Measurements from ENCODE around the gene GAB3.

GAB3 gene

DNA sequence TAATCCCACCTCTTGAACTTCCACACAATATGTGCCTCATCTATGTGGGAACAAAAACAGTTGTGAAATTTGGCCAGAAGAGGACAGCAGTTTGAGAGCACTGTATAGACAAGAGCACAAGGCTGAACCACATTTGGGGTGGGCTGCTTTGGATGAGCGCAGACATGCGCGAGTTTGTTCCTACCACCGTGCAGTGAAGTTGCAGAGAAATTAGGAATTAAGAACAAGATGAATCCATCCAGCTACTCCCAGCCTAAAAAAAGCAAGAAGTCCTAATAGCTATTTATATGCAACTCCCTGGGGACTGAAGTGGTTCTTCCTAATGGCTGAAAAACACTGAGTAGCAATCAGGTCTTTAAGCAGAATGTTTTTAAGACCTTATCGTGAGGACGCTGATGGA is 1.0 kb downstream of the GAB3 start:
- DNase-seq = no peak

DNA sequence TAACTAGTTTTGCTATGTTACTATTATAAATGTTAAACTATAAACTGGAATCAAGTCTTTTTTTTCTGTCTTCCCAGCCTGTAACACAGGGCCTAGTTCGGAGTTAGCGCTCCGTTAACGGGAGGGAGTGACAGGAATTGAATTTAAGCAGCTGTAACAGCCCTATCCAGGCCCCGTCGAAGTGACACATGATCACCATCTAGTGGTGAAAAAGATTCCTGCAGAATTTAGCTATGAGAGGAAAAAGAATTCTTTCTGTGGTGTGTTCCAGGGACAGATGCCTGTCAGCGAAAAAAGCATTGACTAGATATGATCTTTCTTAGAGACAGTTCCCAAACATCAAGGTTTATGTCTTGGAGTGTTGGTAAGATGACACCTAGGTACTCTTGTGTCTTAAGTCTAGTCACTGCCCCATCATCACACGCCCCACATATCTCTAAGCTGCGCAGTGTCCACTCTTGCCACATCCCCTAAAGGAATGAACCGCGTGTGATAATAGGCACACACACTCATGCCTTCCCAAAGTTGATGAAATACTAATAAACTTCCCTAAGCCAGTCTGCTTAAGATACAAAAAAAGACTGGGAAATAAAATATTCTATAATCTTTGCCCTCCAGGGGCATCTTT is 2.1 kb downstream of the GAB3 start:
- DNase-seq = peak; percentile 6

DNA sequence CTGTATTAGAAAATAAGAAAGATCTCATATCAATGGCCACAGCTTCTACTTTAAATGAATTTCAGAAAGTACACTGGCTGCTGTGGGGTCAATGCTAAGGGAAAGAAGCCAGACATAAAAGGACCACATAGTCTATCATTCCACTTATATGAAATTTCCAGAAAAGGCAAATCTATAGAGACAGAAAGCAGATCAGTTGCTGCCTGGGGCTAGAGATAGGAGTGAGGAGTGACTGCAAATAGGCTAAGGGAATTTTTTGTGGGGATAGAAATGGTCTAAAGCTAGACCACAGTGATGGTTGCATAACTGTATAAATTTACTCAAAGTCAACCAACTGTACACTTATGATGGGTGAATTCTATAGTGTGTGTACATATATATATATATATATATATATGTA is 8.3 kb downstream of the GAB3 start:
- DNase-seq = no peak

DNA sequence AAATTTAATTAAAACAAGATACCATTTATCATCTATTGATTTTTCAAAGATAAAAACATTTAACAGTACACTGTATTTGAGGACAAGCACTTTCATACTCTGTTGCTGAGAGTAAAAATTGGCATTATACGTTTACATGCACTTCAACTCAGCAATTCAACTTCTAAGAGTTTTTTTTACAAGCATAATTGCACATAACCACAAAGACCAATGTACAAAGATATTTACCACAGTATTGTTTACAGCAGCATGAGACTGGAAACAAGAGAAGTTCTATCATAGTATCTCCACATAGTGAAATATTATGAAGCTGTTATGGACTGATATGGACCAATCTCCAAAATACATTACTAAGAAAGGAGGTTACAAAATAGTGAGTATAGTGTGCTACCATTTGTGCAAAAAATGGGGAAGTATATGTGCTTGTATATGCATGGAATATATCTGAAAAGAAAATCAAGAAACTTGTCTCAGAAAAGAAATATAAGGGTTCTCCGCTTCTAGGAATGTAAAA is 10.9 kb downstream of the GAB3 start:
- DNase-seq = no peak

DNA sequence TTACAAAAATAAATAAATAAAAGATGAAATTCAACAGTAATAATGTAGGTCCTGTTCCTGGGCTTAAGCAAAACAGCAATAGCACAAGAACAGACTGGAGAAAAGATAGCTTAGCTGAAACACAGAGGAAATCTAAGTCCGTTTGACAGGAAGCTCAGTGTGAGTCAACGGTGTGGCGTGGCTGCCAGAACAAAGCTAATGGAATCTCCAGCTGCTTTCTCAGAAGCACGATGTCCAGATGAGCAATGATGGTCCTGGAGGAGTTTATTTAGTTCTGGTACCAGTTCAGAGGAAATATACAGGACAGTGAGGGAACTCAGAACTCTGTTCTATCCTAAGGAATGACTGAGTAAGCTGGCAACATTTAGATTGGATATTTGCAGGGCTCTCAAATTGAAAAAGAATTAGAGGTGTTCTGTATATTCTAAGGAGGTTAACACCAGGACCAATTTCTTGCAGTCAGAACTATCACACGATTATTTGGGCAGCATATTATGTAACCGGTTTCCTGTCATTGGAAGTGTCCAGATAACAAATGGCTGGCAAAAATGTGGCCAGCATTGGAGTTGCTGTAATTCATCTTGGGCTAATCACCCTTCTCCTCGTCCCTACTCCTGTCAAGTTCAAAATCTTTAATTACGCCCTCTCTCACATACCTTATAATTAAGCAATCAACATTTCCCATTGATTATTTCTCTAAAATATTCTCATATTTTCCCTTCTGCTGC is 12.7 kb downstream of the GAB3 start:
- DNase-seq = no peak

DNA sequence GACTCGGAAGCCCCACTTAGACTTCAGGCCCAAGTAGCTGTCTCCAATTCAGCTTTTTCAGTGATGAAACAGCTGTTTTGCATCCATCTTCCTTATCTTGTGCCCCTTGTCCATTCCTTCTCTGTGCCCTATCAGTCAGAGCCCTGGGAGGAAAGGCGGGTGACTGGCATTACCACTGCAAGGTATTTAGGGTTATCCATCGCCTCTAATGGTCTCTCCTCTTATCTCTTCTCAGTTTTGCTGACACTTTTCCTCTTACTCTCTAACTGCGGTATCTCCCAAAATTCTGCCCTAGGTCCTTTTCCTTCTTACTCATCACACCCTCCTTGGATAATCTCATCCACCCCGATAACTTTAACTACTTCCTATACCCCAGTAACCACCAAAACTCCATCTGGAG is 13.7 kb downstream of the GAB3 start:
- no peak for DNase-seq

DNA sequence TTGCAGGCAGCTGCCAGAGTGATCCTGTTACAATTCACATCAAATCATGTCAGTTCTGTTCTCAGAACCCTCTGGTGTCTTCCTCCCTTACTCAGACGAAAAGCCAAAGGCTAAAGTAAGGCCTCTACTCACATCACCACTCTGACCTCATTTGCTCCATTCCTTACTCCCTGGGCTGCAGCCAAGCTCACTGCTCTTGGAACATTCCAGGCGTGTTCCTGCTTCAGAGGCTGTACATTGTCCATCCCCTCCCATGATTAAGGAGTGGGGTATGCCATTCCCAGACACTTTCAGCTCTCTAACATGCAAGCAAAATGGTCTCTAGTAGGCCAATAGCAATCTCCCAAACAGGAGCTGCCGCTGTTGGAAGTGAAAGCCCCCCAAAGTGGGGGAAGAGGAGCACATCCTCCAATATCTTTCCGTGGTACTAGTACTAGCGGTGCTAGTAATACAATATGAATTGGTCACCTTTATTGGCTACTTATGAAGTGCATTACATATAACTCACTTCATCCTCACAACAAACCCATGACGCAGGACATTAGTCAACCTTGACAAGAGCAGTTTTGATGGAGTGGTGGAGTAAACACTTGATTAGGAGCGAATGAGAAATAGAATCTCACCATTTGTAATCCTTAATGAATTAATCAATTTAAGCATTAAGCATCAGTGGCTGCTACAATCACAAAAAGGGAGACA is 15.0 kb downstream of the GAB3 start:
- no peak for DNase-seq

DNA sequence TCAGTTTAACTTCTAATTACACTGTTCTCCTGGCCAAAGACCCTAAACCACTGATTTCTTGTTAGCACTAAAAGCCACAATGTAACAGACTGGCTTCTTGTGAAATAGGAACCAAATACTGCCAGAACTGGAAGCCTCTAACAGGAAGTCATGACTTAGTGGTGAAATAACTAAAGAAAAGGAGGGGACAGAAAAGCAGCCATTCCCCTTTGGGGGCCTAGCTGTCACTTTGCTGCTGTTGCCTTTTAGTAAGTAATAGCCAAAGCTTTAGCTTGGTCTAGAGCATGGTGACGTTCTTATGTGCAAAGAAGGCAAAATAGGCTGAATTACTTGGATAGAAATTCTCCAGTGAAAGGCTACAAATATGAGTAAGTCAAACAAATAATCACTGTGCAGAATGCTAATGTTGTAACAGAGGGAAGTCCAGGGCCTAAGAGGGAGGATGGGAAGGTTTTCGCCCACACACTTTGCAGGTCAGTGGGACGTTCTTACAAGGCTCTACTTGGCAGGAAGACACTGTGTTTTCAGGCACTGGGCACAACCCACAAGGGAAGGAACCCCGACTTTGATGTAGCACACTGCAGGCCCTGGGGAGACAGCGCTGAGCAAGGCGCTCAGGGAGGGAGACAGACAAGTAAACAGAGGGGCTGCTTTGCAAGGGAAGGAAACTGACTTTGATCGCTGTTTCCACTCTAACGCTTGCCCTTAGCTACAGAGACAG is 16.7 kb downstream of the GAB3 start:
- no peak for DNase-seq

DNA sequence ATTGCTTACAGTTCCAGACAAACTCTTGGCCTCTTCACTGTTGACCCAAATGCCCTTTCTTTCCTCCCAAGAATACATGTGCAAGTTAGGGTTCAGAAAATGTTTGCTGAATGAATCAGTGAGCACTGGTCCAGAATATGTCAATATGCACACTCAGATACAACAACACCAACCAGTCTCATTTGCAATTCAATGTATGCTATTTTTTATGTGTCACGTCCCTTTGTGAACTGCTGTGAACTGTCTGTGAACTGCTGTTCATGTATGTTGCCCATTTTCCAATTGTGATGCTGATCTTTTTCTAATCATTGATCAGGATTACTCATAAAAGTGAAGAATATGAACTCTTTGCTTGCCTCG is 17.8 kb downstream of the GAB3 start:
- no peak for DNase-seq

DNA sequence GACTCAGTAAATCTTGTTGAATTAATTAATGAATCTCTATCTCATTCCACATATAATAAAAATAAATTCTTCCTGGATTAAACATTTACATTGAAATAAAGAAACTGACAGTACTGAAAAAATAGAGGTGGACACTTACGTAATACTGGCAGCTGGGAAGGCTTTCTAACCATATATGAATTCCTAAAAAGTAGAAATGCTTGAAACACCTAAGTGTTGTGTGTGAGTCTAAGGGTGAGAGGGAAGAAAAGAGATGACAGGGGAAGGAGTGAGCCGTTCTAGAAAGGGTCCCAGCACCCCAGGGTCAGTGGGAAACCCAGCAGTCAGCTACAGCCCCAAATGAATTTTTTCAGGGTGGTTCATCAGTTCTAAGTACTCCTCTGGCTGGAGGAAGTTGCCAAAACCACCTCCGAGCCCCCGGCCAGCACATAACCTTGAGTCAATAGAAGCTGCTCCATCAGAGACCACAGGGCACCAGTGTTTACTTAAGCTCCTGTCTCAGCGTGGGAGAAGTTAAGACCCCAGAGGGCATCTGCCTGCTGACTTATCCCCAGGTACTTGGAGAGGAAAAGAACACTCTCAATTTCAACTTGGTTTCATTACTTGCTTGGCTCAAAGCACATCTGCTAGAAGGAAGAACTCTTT is 18.3 kb downstream of the GAB3 start:
- no peak for DNase-seq

DNA sequence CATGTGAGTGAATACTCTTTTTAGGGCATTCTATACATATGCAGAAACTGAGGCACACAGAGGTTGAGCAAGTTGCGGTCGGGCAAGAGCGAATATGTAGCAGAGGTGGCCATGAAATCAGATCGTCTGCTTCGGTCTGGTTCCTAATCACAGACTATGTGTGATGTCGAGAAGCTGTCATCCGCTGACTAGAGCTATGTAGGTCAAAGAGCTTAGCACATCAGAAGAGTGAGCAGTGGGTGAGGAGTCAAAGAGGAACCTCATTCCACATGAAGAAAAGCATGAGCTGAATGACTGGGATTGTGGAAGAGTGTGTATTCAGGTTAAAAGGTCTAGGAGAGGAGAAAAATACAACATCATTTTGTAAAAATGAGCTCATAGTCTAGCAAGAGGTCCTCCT is 19.0 kb downstream of the GAB3 start:
- DNase-seq = no peak

DNA sequence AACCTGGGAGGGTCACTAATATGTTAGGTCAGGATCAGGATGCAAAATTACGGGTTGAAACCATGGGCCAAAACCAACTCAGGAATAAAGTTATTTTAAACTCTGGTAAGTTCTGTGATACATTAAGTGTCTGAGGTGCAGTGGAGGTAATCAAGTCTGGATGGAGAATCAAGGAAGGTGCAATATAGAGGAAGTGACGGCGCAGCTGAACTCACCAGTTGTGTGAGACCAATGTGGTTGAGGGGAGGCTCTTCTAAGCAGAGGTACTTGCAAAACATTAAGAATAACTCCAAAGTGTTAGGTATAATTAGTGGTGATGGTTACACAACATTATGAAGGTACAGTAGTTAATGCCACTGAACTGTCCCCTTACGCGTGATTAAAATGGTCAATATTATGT is 19.7 kb downstream of the GAB3 start:
- DNase-seq = no peak

DNA sequence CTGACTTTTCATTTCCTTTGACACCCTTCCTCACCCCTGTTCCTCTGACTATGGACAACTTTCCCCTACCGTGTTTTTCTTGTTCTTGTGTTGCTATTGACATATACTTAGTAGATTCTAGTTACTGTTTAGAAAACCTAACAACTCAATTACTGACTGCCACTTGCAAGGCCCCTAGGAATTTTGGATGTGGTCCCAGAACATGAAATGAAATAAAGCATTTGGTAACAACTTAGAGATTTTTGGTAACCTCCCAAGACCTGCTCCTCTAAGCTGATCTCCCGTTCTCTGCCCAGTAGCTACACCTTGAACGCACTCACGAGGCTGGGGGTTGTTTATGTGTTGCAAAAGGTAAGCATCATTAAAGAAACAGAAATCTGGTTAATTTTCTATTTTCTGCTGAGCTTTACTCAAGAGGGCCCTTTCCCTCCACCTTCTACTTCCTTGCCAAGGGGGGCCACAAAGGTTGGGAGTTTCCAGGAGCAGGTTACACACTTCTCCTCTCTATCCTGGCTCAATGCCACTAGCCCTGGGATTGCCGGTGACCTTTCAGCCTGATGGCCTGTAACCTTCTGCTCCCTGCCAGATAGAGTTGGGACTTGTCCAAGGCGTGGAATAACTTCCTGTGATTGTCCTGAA is 20.5 kb downstream of the GAB3 start:
- no peak for DNase-seq

DNA sequence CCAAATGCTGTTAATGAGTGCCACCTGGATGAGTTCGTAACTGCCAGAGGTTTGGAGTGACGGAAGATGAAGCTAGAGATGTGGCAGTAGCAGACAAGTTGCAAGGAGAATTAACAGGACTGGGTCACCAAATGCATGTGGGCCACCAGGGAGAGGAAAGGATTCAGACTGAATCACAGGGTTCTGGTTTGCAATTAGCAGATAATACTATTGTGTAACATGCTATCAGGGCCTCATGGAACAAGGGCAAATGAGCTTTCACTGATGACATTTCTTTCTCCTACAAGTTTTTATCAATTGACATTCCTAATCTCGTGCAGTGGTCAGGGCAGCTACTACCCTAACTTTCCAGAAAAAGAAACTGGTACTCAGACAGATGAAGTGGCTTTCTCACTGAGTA is 21.4 kb downstream of the GAB3 start:
- no peak for DNase-seq

DNA sequence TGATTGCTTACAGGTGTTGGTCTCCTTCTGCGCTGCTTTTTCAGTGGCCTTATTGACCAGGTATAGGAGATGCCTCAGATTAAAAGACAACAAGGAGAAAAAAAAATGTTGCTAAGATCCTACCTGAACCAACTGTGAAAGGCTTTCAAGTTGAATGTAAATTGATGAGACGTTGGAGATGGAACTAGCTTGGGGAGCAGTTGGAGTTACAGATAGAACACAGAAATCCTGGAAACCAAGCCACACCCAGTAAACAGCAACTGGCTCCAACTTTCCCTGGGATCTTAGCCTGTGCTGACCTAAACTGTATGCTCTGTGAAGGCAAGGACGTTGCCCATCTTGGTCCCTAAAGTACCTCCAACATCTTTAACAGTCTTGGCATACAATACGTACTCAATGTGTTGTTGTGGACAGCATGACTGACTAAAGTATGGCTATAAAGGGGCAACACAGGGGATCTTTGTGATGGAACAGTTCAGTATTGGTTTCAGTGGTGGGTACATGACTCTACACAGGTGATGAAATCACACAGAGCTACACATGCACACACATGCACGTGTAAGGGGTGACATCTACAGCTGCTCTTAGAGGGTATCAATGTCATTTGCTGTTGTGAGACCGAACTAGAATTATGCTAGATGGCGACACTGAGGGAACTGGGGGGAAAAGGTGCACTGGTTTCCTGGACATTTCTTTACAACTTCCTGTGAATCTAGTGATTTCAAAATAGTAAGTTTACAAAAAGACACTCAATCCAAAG is 22.3 kb downstream of the GAB3 start:
- DNase-seq = no peak

DNA sequence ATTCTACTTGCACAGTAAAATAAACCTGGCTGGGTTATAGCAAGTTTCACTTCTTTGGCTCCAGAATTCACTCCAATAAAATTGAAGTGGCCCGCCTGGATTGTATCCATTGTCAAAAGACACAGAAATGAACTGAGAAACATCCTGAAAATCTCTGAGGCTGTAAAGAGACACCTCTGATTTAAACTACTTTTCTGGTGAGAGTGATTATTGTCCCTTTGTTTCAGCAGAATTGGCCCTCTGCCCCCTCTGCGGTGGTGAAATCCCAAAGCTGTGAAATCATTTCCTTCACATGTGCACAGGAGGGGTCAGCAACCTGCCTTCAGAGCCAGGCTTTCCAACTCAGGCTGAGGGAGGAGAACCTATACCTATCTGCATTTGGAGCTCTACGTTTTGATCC is 23.0 kb downstream of the GAB3 start:
- DNase-seq = no peak

DNA sequence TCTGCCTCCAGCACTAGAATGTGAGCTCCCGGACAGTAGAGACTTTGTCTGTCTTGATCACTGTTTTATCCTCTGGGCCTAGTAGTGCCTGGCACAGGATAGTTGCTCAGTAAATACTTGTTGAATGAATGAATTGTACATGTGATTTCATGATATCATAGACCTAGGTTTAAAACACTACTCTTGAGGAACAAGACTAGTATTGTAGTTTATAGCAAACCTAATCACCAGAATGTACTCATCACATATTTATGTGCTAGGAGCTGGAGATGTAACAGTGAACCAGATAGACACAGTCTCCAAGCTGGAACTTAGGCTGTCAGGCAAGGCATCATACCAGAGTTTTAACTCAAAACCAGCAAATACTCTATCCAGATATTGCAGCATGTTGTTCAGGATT is 23.5 kb downstream of the GAB3 start:
- no peak for DNase-seq

DNA sequence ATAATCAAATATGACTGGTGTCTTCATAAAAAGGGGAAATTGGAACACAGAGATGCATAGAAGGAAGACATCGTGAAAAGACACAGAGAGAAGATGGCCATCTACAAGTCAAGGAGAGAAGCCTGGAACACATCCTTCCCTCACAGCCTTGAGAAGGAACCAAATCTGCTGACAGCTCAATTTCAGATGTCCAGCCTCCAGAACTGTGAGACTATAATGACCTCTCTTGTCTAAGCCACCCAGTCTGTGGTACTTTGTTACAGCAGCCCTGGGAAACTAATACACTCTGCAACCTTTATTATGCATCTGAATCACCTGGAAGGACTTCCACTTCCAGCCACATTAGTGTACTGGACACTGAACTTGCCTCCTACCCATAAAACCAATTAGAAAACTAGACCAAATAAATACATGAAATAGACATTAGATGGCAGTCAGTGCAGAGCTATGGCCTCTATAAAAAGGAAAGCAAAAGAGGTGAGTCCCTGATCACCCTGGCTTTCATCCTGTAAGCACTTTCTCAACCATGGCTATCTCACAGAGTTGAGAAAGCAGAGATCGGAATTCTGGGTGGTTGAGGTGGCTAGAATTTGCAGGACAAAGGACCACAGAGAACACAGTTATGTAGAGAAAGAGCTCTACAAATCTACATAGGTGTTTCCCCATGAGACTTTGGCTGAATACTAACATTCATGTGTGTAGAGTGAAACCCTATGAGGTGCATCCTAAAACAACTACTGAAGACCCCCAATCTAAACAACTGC is 25.7 kb downstream of the GAB3 start:
- no peak for DNase-seq

DNA sequence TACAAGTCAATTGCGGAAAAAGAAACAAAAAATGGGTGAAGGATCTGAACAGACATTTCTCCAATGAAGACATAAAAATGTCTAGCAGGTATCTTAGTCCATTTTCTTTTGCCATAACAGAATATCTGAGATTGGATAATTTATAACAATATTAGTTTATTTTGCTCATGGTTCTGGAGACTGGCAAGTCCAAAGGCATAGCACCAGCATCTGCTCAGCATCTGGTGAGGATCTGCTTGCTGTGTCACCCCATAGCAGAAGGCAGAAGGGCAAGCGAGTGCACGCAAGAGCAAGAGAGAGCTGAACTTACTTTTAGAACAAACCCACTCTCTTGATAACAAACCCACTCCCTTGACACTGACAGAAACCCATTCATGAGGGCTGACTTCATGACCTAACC is 29.7 kb downstream of the GAB3 start:
- DNase-seq = no peak

DNA sequence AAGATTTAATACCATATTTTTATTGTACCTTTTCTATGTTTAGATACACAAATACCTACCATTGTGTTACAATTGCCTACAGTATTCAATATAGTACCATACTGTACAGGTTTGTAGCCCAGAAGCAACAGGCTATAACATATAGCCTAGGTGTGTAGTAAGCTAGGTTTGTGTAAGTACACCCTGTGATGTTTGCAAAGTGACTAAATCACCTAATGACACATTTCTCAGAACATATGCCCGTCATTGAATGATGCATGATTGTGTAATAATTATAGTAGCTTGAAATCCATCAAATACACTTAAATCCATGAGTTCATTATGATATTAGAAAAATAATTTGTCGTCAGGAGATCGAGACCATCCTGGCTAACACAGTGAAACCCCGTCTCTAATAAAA is 30.8 kb downstream of the GAB3 start:
- no peak for DNase-seq

DNA sequence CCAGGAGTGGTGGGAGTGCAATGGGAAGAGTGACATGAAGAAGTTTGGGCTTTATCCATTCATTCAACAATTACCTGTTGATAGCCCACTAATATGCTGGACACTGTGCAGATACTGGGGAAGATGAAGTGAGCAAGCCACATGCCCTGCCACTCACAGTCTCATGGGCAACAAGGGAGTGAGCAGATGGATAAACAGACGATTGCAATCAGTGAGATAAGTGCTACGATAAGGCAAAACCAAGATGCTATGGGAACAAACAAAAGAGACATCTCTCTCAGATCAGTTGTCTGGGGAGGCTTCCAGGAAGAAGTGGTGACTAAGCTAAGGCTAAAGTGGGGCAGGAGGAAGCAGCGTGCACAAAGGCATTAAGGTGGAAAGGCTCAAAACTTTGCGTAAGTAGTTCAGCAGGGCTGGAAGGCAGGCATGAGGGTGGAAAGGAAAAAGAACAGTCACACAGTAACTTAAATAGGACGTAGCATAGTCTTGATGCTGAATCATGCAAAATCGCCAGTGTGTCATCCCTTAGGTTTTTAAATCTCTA is 31.7 kb downstream of the GAB3 start:
- DNase-seq = no peak
